ENCODE results near the gene CRIP1.

DNA sequence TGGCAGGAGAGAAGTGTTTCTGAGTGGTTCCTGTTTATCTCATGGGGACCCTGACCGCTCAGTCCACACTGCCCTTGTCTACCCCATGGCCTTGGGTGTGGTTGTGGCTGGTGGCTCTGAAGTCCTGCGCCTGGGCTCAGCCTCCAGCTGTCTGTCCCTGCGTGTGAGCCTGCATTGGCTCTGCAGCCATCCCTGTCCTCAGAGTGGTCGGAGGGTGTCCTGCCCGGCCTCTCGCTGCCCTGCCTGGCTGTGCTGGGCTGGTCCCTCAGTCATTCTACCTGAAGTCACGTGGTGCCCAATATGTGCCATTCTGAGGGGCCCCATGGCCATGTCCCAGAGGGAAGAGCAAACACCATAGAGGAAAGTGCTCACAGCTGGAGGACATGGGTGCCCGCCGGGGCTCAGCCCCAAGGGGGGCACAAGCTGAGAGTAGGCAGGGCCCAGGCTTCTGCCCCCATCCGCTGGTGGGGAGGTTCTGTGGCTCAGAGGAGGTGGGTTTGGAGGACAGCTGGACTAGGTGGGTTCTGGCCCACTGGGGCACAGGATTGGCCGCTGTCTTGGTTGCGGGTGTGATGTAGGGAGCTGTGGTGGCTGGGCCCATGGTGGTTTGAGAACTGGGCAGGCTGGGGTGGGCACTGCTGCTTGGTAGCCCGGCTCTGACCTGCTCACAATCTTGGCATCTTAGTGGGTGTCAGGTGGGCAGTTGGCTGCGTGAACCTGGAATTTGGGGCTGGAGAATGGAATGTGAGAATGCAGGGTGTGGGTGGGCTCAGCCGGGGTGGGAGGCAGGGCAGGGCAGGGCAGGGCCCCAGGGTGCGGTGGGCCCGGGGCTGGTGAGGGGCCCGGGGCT is 16.0 kb downstream of the CRIP1 start:
- TF ChIP-seq, protein P1, sequence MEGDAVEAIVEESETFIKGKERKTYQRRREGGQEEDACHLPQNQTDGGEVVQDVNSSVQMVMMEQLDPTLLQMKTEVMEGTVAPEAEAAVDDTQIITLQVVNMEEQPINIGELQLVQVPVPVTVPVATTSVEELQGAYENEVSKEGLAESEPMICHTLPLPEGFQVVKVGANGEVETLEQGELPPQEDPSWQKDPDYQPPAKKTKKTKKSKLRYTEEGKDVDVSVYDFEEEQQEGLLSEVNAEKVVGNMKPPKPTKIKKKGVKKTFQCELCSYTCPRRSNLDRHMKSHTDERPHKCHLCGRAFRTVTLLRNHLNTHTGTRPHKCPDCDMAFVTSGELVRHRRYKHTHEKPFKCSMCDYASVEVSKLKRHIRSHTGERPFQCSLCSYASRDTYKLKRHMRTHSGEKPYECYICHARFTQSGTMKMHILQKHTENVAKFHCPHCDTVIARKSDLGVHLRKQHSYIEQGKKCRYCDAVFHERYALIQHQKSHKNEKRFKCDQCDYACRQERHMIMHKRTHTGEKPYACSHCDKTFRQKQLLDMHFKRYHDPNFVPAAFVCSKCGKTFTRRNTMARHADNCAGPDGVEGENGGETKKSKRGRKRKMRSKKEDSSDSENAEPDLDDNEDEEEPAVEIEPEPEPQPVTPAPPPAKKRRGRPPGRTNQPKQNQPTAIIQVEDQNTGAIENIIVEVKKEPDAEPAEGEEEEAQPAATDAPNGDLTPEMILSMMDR (IDR thresholded peaks at IDR 0.05): no peak
- no peak for TF ChIP-seq EZH2 (IDR thresholded peaks at IDR 0.05; ENCODE audit: borderline replicate concordance, insufficient read depth, low read depth, low read length, poor library complexity, severe bottlenecking)
